Parathyroid adenoma (tissue), 2 donors: ENCODE measurements around the gene TTC12.

Source experiments
- H2AFZ ChIP-seq: fragments of 300-600 bp; sonication (generic); one replicate; pipeline ENCODE4 v1.7.0; 2017; ENCODE audit warnings: antibody characterized with exemption, mild to moderate bottlenecking
- H3K27ac ChIP-seq: fragments of 300-600 bp; sonication (generic); one replicate; pipeline ENCODE4 v1.7.0; 2017
- H3K27me3 ChIP-seq: fragments of 300-600 bp; sonication (generic); one replicate; pipeline ENCODE4 v1.7.0; 2017; ENCODE audit warnings: low read length; ENCODE audit not compliant: control insufficient read depth, insufficient read depth
- H3K36me3 ChIP-seq: fragments of 300-600 bp; sonication (generic); one replicate; pipeline ENCODE4 v1.7.0; 2017; ENCODE audit warnings: low read length; ENCODE audit not compliant: control insufficient read depth, insufficient read depth
- H3K4me1 ChIP-seq: fragments of 300-600 bp; sonication (generic); one replicate; pipeline ENCODE4 v1.7.0; 2017; ENCODE audit warnings: control low read depth
- H3K4me2 ChIP-seq: fragments of 300-600 bp; sonication (generic); one replicate; pipeline ENCODE4 v1.7.0; 2017; ENCODE audit warnings: low read length
- H3K4me3 ChIP-seq: fragments of 300-600 bp; sonication (generic); one replicate; pipeline ENCODE4 v1.7.0; 2017; ENCODE audit warnings: low read depth, low read length
- H3K79me2 ChIP-seq: fragments of 300-600 bp; sonication (generic); one replicate; pipeline ENCODE4 v1.7.0; 2017; ENCODE audit warnings: control low read depth
- H3K9ac ChIP-seq: fragments of 300-600 bp; sonication (generic); one replicate; pipeline ENCODE4 v1.7.0; 2017; ENCODE audit warnings: mild to moderate bottlenecking
- H3K9me3 ChIP-seq: fragments of 300-600 bp; sonication (generic); one replicate; pipeline ENCODE4 v1.7.0; 2017; ENCODE audit warnings: low read length; ENCODE audit not compliant: control insufficient read depth
- CTCF ChIP-seq: fragments of 300-600 bp; sonication (generic); IDR thresholded peaks from one replicate; pipeline ENCODE4 v1.7.0; 2017; ENCODE audit warnings: antibody characterized with exemption, mild to moderate bottlenecking
- donor health status: primary hyperparathyroidism.

Gene TTC12

GRCh38 chr11:113278481-113278880, 35.9 kb upstream of the TTC12 start:
- Histone ChIP-seq H3K36me3 (no peaks in the 10 kb centered on the region), H3K4me2 (no peak overlapping the region), H3K4me1 (no peaks in the 10 kb centered on the region), H3K79me2 (no peaks in the 10 kb centered on the region), H3K27ac (no peak overlapping the region), H3K27me3 (no peaks in the 10 kb centered on the region), H3K9me3 (no peaks in the 10 kb centered on the region), H3K9ac (no peak overlapping the region), H2AFZ (no peak overlapping the region), H3K4me3 (no peak overlapping the region)
- no peak for TF ChIP-seq CTCF

DNA sequence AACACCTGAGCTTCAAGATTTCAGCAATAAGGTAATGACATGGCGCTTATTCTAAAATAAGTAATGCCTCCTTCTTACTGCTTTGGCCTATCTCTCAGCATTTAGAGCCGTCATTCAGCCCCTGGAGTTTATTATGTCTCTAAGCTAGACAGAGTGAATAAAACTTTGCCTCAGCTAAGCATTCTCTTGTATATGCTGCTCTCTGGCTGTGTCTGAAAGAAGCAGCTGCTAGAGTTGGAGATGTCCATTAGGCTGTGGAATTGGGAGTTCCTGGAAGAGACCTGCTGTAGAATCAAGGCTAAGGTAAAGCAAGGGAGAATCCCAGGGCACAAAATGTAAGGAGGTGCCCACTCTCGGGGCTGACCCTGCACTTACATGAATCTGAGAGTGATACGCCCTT, 35.5 kb upstream of the TTC12 start:
- no peak overlapping the region for H3K9ac ChIP-seq
- no peaks in the 10 kb centered on the region for H3K79me2 ChIP-seq
- no peak overlapping the region for H3K4me2 ChIP-seq
- no peak overlapping the region for H2AFZ ChIP-seq
- no peak overlapping the region for H3K4me3 ChIP-seq
- H3K4me1 ChIP-seq = no peaks in the 10 kb centered on the region
- TF ChIP-seq CTCF = no peak
- no peaks in the 10 kb centered on the region for H3K36me3 ChIP-seq
- H3K9me3 ChIP-seq = no peaks in the 10 kb centered on the region
- H3K27ac ChIP-seq = no peak overlapping the region
- H3K27me3 ChIP-seq = no peaks in the 10 kb centered on the region

DNA sequence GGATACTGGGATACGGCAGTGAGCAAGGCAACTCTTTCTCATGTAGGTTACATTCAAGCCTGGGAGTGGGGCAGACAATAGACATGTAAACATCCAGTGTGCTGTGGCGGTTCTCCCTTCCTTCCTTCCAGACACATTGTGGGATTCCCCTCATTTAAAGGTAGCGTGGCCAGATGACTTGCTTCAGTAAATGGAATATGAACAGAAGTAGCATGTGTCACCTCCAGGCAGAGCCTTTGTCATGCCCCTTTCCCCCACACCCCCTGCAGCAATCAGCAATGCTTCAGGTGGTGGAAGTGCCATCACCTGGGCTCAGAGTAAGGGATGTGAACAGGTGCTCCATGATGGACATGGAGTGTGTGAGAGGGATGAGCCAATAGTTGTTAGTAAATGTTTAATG, 34.8 kb upstream of the TTC12 start:
- H3K9ac ChIP-seq = no peak overlapping the region
- no peak overlapping the region for H3K4me2 ChIP-seq
- H3K79me2 ChIP-seq = no peaks in the 10 kb centered on the region
- TF ChIP-seq CTCF = no peak
- no peak overlapping the region for H3K4me3 ChIP-seq
- no peaks in the 10 kb centered on the region for H3K9me3 ChIP-seq
- H2AFZ ChIP-seq = no peak overlapping the region
- H3K27ac ChIP-seq = no peak overlapping the region
- no peaks in the 10 kb centered on the region for H3K36me3 ChIP-seq
- H3K4me1 ChIP-seq = no peaks in the 10 kb centered on the region
- no peaks in the 10 kb centered on the region for H3K27me3 ChIP-seq

- Histone ChIP-seq H3K27ac (no peak overlapping the region), H3K4me2 (no peak overlapping the region), H3K9me3 (no peaks in the 10 kb centered on the region), H3K36me3 (no peaks in the 10 kb centered on the region), H3K4me3 (no peak overlapping the region), H2AFZ (no peak overlapping the region), H3K9ac (no peak overlapping the region), H3K4me1 (no peaks in the 10 kb centered on the region), H3K27me3 (no peaks in the 10 kb centered on the region), H3K79me2 (no peaks in the 10 kb centered on the region)
- TF ChIP-seq CTCF = no peak
Measured at GRCh38 chr11:113281052-113281725, 33.2 kb upstream of the TTC12 start.

DNA sequence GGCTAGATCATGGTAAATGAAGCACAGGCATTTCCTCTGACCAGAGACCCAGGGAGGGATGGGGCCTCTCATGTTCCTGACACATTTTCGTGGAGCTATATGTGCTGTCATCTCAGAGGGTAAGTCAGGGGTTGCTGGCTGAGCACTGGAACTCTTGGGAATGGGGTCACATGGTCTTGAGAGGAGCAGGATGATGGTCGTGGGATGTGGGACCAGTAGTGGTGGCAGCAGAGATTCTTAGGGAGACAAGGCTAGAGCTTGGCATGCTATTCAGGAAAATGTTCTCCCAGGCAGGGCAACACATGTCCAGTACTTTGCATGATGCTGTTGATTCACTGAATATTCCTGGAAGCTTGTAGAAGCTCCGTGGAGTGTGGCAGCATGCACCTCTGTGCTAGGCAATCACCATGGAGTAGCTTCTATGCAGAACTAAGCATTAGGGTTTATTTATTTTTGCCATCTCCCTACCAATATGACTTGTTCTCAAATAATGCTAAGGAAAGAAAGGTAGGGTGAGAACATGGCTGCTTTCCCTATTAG, 31.4 kb upstream of the TTC12 start:
- Histone ChIP-seq H3K27ac (no peak overlapping the region), H3K9ac (no peak overlapping the region), H3K27me3 (no peaks in the 10 kb centered on the region), H3K4me1 (no peaks in the 10 kb centered on the region), H3K9me3 (no peaks in the 10 kb centered on the region), H3K36me3 (no peaks in the 10 kb centered on the region), H3K4me2 (no peak overlapping the region), H3K79me2 (no peaks in the 10 kb centered on the region), H3K4me3 (no peak overlapping the region), H2AFZ (no peak overlapping the region)
- no peak for TF ChIP-seq CTCF
